ENCODE measurements around the gene CNTN1. TPM values are rescaled to one million over a fixed set of nuclear protein-coding genes. Genes with fewer than 3 reads are reported as not detected.

The CNTN1 gene
- total RNA-seq, 1 experiment from 2014 or later: 6.5 TPM

- no peak overlapping the region for H3K18ac ChIP-seq (ENCODE audit: insufficient read length, low read depth, low read length)
- H3K4me2 ChIP-seq (ENCODE audit: insufficient read depth, insufficient read length, low read length): no peak overlapping the region
- no peak for DNase-seq
- Mint-ChIP-seq H3K27ac (peak overlapping the region in 1 of 3 experiments; percentile 73; a peak in 1 of 7 replicates), H3K27me3 (ENCODE audit: low read depth) (no peaks in the 10 kb centered on the region), H3K36me3 (ENCODE audit: insufficient read depth in 1 of 3, low read depth in 3 of 3) (no peaks in the 10 kb centered on the region), H3K4me3 (no peak overlapping the region), H3K4me1 (no peaks in the 10 kb centered on the region), H3K9me3 (no peaks in the 10 kb centered on the region)
- no peaks in the 10 kb centered on the region for H3K27me3 ChIP-seq (ENCODE audit: insufficient read depth, low read length)
- no peak overlapping the region for H4K8ac ChIP-seq (replicated peaks; ENCODE audit: insufficient read length, low read depth, low read length)
- H3K23ac ChIP-seq (ENCODE audit: insufficient read length, low read depth, low read length): no peak overlapping the region
- no peak overlapping the region for H2BK15ac ChIP-seq (ENCODE audit: low read depth, low read length)
- no peaks in the 10 kb centered on the region for H3K9me3 ChIP-seq (ENCODE audit: control insufficient read depth, low read depth, low read length)
- no peak overlapping the region for H2AFZ ChIP-seq (ENCODE audit: low read length)
- H3K4ac ChIP-seq (ENCODE audit: low read depth, low read length): no peak overlapping the region
- H3K27ac ChIP-seq (ENCODE audit: insufficient read length, low read depth, low read length): no peak overlapping the region
- H2BK20ac ChIP-seq (ENCODE audit: low read depth, low read length, poor library complexity, severe bottlenecking): no peak overlapping the region
- no peak overlapping the region for H3T11ph ChIP-seq (ENCODE audit: low read length)
- no peaks in the 10 kb centered on the region for H4K20me1 ChIP-seq (ENCODE audit: control insufficient read depth, insufficient read depth, insufficient read length)
- H3K79me2 ChIP-seq (ENCODE audit: insufficient read depth, low read length): no peaks in the 10 kb centered on the region
- H3K9ac ChIP-seq (ENCODE audit: extremely low read depth, insufficient read length, low read length): no peak overlapping the region
- H3K79me1 ChIP-seq (ENCODE audit: insufficient read depth, low read depth, low read length, poor library complexity, severe bottlenecking): no peaks in the 10 kb centered on the region
- H3K14ac ChIP-seq (ENCODE audit: insufficient read depth, low read length): no peak overlapping the region
- H2BK5ac ChIP-seq (ENCODE audit: insufficient read length, low read length): no peak overlapping the region
- no peak overlapping the region for H4K91ac ChIP-seq (ENCODE audit: insufficient read length, low read depth, low read length)
- no peak overlapping the region for H2BK12ac ChIP-seq (ENCODE audit: insufficient read length, low read depth, low read length)
- no peak overlapping the region for H2BK120ac ChIP-seq (ENCODE audit: low read depth, low read length, poor library complexity, severe bottlenecking)
- H3K56ac ChIP-seq (ENCODE audit: insufficient read length, low read depth, low read length): no peak overlapping the region
- no peak overlapping the region for H4K5ac ChIP-seq (ENCODE audit: insufficient read length, low read depth, low read length)
- no peaks in the 10 kb centered on the region for H3K23me2 ChIP-seq (ENCODE audit: insufficient read length, low read depth, low read length, poor library complexity, severe bottlenecking)
- no peak for TF ChIP-seq CTCF (conservative IDR thresholded peaks at IDR 0.05)
- WGBS (ENCODE audit: extremely low coverage, insufficient read length, low lambda C conversion rate): no CpG with 5 or more reads among the region's 2 CpGs
- H3K4me1 ChIP-seq (ENCODE audit: insufficient read depth, low read length): 0 out of 2 replicates have a peak, but pooled peaks cover 2% of the 10 kb centered on the region
- no peak overlapping the region for H2AK5ac ChIP-seq (ENCODE audit: insufficient read length, low read length)
These were observed 369.0 kb downstream of the CNTN1 start for GRCh38 chr12:41061192-41061591.

Data from H9 (cell line).